Measurements from ENCODE around the gene KLF13. TPM values are rescaled to one million over a fixed set of nuclear protein-coding genes. Genes with fewer than 3 reads are reported as not detected.

The KLF13 gene
- total RNA-seq, 1 donor from 2014 or later, result 59.1 TPM

DNA sequence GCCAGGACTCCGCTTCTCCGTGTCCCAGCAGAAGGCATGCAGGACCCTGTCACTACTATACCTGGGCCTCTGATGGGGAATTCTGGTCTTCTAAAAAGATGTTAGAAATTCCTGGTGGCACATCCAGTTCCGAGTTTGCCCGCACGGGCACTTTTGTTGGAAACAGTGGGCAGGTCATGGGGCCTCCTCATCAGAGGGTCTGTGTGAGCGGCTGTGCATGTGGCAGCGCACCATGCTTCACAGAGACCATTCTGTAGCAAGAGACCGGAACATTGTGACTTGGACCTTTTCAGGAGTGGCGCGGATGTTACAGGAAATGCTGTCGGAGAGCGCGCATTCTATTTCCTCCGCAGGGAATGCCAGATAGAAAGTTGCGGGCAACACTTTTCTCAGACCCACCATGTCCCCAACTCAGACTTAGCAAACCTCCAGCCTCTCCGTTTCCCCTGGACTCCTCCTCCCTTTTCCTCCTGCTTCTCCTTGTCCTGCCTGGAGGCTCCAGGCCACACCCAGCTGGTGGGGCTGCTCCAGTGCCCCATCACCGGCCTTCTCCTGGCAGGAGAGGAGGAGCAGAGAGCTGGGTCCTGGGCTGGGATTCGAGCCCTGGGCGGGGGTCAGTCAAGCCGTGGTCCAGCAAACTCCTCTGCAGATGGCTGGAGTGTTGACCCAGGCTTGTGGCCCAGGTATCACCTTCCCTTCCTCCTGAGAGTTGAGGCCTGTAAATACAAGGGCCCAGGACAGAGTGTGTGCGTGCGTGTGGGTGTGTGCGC is 46.6 kb downstream of the KLF13 start:
- Mint-ChIP-seq H3K27me3 (ENCODE audit: low read depth) (no peaks in the 10 kb centered on the region), H3K4me1 (ENCODE audit: low read depth) (peaks cover 58% of the 10 kb centered on the region), H3K36me3 (ENCODE audit: low read depth) (peaks cover 7% of the 10 kb centered on the region), H3K27ac (ENCODE audit: unreplicated experiment) (no peak overlapping the region), H3K4me3 (ENCODE audit: unreplicated experiment) (no peak overlapping the region), H3K9me3 (ENCODE audit: low read depth) (peaks cover 8% of the 10 kb centered on the region)
- TF ChIP-seq CTCF (IDR thresholded peaks at IDR 0.05), result no peak
- no peak for DNase-seq (ENCODE audit: low spot score)

DNA sequence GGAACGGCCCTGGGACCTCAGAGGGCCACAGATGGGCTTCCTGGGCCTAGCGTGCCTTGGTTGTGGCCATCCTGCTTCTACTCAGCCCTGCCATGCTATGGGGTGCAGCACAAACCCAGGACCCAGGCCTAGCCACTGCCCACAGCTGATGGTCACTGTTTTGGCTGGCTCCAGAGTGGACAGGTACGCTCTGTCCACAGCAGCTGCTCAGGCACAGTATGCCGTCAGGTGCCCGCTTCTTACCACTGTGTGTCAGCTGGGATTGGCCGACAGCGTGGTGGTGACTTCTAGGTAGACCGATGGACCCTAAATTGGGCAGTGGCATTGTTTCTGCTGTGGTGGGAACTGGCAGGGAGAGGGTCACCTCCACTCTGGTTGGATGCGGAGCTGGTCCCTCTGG is 47.3 kb downstream of the KLF13 start:
- no peaks in the 10 kb centered on the region for H3K27me3 Mint-ChIP-seq (ENCODE audit: low read depth)
- TF ChIP-seq CTCF (IDR thresholded peaks at IDR 0.05), result no peak
- H3K4me3 Mint-ChIP-seq (ENCODE audit: unreplicated experiment), result no peak overlapping the region
- H3K27ac Mint-ChIP-seq (ENCODE audit: unreplicated experiment), result peak overlapping the region; percentile 3
- peaks cover 7% of the 10 kb centered on the region for H3K9me3 Mint-ChIP-seq (ENCODE audit: low read depth)
- DNase-seq (ENCODE audit: low spot score), result no peak
- H3K36me3 Mint-ChIP-seq (ENCODE audit: low read depth), result peaks cover 7% of the 10 kb centered on the region
- peaks cover 61% of the 10 kb centered on the region for H3K4me1 Mint-ChIP-seq (ENCODE audit: low read depth)

- peaks cover 64% of the 10 kb centered on the region for H3K4me1 Mint-ChIP-seq (ENCODE audit: low read depth)
- no peak for DNase-seq (ENCODE audit: low spot score)
- no peak overlapping the region for H3K4me3 Mint-ChIP-seq (ENCODE audit: unreplicated experiment)
- H3K27ac Mint-ChIP-seq (ENCODE audit: unreplicated experiment), result peak overlapping the region; percentile 52
- TF ChIP-seq CTCF (IDR thresholded peaks at IDR 0.05), result no peak
- H3K36me3 Mint-ChIP-seq (ENCODE audit: low read depth), result peaks cover 8% of the 10 kb centered on the region
- no peaks in the 10 kb centered on the region for H3K27me3 Mint-ChIP-seq (ENCODE audit: low read depth)
- peaks cover 3% of the 10 kb centered on the region for H3K9me3 Mint-ChIP-seq (ENCODE audit: low read depth)
These were observed 47.9 kb downstream of the KLF13 start for GRCh38 chr15:31374489-31374888.

DNA sequence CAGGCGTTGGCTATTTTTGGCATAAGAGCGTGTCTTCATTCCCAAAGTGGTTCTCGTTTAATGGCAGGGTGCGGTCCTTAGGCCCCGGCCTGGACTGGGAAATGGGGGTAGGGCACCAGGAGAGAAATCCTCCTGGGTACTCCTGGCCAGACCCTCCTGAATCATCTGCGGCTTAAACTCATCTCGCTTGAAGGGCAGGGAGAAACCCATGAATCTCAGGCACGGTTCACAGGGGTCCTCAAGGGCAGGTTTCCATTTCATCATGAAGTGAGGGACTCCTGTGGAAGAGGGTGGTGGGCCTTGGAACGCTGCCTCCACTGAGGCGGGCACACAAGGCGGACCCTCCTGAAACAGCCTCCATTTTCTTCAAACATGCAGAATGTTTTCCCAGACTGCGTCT is 48.4 kb downstream of the KLF13 start:
- Mint-ChIP-seq H3K4me1 (ENCODE audit: low read depth) (peaks cover 62% of the 10 kb centered on the region), H3K9me3 (ENCODE audit: low read depth) (no peaks in the 10 kb centered on the region), H3K27me3 (ENCODE audit: low read depth) (no peaks in the 10 kb centered on the region), H3K4me3 (ENCODE audit: unreplicated experiment) (no peak overlapping the region), H3K36me3 (ENCODE audit: low read depth) (peaks cover 10% of the 10 kb centered on the region), H3K27ac (ENCODE audit: unreplicated experiment) (no peak overlapping the region)
- no peak for DNase-seq (ENCODE audit: low spot score)
- TF ChIP-seq CTCF (IDR thresholded peaks at IDR 0.05), result no peak

DNA sequence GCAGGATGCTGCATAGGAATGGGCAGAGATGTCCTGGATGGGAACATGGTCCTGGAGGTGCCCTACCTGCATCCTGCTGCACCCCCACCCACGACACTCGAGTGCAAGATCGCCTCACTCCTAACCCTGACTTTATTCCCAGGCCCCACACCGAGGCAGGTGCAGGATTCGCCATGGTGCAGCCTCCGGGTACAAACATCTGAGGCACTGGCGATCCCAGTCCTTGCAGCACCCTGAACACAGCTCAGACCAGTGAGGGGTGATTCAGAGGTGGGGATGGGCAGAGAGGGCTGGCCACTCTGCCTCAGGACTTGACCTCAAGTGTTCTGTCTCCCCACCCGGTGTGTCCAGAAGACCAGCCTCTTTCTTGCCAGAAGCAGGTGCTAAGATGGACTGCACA is 49.1 kb downstream of the KLF13 start:
- no peak for TF ChIP-seq CTCF (IDR thresholded peaks at IDR 0.05)
- Mint-ChIP-seq H3K4me1 (ENCODE audit: low read depth) (peaks cover 56% of the 10 kb centered on the region), H3K27ac (ENCODE audit: unreplicated experiment) (no peak overlapping the region), H3K27me3 (ENCODE audit: low read depth) (no peaks in the 10 kb centered on the region), H3K9me3 (ENCODE audit: low read depth) (no peaks in the 10 kb centered on the region), H3K4me3 (ENCODE audit: unreplicated experiment) (no peak overlapping the region), H3K36me3 (ENCODE audit: low read depth) (peaks cover 11% of the 10 kb centered on the region)
- DNase-seq (ENCODE audit: low spot score), result no peak
